ENCODE results near the gene COG2.

DNA sequence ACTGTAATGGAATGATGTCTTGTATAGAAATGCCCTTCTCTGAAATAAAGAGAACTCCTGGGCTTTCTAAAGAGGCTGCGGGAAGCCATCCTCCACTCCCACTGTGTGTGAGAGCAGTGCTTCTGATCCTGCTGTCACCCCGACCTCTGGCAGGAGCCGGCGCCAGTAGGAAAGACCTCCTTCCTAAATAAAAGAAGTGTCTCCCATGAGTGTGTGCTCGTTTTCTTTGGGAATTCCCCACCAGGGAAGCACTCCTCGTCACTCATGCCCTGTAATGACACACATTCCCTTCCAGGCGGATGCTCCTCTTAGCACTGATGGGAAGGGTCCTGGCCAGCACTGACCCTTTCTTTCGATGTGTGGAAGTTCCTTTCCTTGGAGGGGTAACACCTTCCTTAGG lies 51.5 kb downstream of the COG2 start:
- TF ChIP-seq, protein P1, sequence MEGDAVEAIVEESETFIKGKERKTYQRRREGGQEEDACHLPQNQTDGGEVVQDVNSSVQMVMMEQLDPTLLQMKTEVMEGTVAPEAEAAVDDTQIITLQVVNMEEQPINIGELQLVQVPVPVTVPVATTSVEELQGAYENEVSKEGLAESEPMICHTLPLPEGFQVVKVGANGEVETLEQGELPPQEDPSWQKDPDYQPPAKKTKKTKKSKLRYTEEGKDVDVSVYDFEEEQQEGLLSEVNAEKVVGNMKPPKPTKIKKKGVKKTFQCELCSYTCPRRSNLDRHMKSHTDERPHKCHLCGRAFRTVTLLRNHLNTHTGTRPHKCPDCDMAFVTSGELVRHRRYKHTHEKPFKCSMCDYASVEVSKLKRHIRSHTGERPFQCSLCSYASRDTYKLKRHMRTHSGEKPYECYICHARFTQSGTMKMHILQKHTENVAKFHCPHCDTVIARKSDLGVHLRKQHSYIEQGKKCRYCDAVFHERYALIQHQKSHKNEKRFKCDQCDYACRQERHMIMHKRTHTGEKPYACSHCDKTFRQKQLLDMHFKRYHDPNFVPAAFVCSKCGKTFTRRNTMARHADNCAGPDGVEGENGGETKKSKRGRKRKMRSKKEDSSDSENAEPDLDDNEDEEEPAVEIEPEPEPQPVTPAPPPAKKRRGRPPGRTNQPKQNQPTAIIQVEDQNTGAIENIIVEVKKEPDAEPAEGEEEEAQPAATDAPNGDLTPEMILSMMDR (IDR thresholded peaks at IDR 0.05), result no peak
- no peak for TF ChIP-seq POLR2A (IDR thresholded peaks at IDR 0.05)

Measured in tibial nerve (tissue), 3 donors.